DOHH2 (cell line): ENCODE measurements around the gene THRB.

Experiments
- EZH2phosphoT487 ChIP-seq: fragments of 200-600 bp; sonication (generic); IDR thresholded peaks from 2 replicates; pipeline ENCODE4 v1.6.1; 2017; ENCODE audit warnings: borderline replicate concordance, mild to moderate bottlenecking, antibody characterized with exemption, low read length, moderate library complexity, mixed read lengths
- TF ChIP-seq, protein P1 (sequence below): fragments of 200-600 bp; sonication (generic); IDR thresholded peaks from one replicate; pipeline ENCODE4 v1.5.1; 2014; ENCODE audit warnings: antibody characterized with exemption, mild to moderate bottlenecking, low read depth, low read length; ENCODE audit not compliant: poor library complexity, severe bottlenecking

DNA sequence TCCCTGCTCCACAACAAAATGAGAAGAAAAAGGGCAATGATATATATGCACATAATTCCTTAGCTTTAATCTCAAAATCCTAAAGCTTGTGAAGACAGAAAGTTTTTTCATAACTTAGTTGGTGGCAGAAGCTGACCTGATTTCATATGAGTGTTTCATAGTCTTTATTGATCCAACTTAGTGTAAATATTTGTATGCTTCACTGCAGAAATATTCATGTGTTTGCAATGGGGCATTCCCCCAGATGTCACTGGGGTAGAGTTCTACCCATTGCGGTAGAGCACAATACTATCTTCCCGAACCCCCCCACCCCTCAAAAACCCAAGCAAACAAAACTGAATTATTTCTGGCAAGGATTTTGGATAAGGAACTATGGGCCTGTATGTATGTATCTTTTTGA, 221.2 kb downstream of the THRB start:
- TF ChIP-seq, protein P1, sequence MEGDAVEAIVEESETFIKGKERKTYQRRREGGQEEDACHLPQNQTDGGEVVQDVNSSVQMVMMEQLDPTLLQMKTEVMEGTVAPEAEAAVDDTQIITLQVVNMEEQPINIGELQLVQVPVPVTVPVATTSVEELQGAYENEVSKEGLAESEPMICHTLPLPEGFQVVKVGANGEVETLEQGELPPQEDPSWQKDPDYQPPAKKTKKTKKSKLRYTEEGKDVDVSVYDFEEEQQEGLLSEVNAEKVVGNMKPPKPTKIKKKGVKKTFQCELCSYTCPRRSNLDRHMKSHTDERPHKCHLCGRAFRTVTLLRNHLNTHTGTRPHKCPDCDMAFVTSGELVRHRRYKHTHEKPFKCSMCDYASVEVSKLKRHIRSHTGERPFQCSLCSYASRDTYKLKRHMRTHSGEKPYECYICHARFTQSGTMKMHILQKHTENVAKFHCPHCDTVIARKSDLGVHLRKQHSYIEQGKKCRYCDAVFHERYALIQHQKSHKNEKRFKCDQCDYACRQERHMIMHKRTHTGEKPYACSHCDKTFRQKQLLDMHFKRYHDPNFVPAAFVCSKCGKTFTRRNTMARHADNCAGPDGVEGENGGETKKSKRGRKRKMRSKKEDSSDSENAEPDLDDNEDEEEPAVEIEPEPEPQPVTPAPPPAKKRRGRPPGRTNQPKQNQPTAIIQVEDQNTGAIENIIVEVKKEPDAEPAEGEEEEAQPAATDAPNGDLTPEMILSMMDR: no peak
- TF ChIP-seq EZH2phosphoT487: no peak
